Ishikawa (cell line): ENCODE results near the gene CCL23.

Experiments
- CEBPB ChIP-seq: IDR thresholded peaks from 2 replicates; pipeline ENCODE4 v1.6.1; 2012
- CREB1 ChIP-seq: IDR thresholded peaks from 2 replicates; pipeline ENCODE4 v1.6.1; 2012; ENCODE audit warnings: low read depth
- EP300 ChIP-seq: IDR thresholded peaks from 2 replicates; pipeline ENCODE4 v1.6.1; 2012; ENCODE audit warnings: borderline replicate concordance
- REST ChIP-seq: IDR thresholded peaks from 2 replicates; pipeline ENCODE4 v1.6.1; 2012; ENCODE audit warnings: low read depth, mild to moderate bottlenecking
- TAF1 ChIP-seq: IDR thresholded peaks from 2 replicates; pipeline ENCODE4 v1.6.1; 2012; ENCODE audit warnings: low read depth, mild to moderate bottlenecking
- TCF12 ChIP-seq: IDR thresholded peaks from 2 replicates; pipeline ENCODE4 v1.6.1; 2012; ENCODE audit warnings: low read depth
- USF1 ChIP-seq: IDR thresholded peaks from 2 replicates; pipeline ENCODE4 v1.6.1; 2012
- YY1 ChIP-seq: IDR thresholded peaks from 2 replicates; pipeline ENCODE4 v1.6.1; 2012; ENCODE audit warnings: low read depth

- TF ChIP-seq CREB1 = no peak
- TF ChIP-seq TAF1 = no peak
- TF ChIP-seq EP300 = no peak
- TF ChIP-seq TCF12 = no peak
- no peak for TF ChIP-seq YY1
- no peak for TF ChIP-seq CEBPB
- no peak for TF ChIP-seq REST
- no peak for TF ChIP-seq USF1
Observed at GRCh38 chr17:36048066-36048465, 30.3 kb upstream of the CCL23 start.
